ENCODE results near the gene ELANE. TPM values are rescaled to one million over a fixed set of nuclear protein-coding genes. Genes with fewer than 3 reads are reported as not detected.
"Not testable (repeated sequence)": the region's sequence is repeated elsewhere in the genome, so short reads cannot be mapped to it uniquely, and the experiment has no call there.

ELANE gene
- total and polyA plus RNA-seq, 10 donors: 2.8 to 137 (median 9.8) TPM

GRCh38 chr19:873561-874041, 21.5 kb downstream of the ELANE start:
- intact Hi-C loops (cut with DNase I; ENCODE audit: low total_unique reads): no loop called here
- H3K4me1 ChIP-seq: peaks cover 5 to 17% (median 10%) of the 10 kb centered on the region in 6 donors
- no peak overlapping the region for H3K4me3 ChIP-seq
- WGBS, 5 donors: 88 to 98% (median 93%) methylated on average over 12 to 22 of the region's 22 CpGs
- TF ChIP-seq CTCF (IDR thresholded peaks at IDR 0.05 in 8 of 11, conservative IDR thresholded peaks at IDR 0.05 in 3 of 11): no peak
- TF ChIP-seq POLR2AphosphoS5 (IDR thresholded peaks at IDR 0.05): no peak
- TF ChIP-seq POLR2A (IDR thresholded peaks at IDR 0.05): no peak
- H3K27ac ChIP-seq: peak overlapping the region in 2 of 8 donors; percentile 81 to 82
- H3K9me3 ChIP-seq: no peaks in the 10 kb centered on the region
- H3K36me3 ChIP-seq: peaks cover 0 to 81% (median 46%) of the 10 kb centered on the region in 6 donors
- no peaks in the 10 kb centered on the region for H3K27me3 ChIP-seq (replicated peaks in 1 of 7)
- no peak for DNase-seq

GRCh38 chr19:875265-875879, 23.3 kb downstream of the ELANE start:
- no peak for DNase-seq
- intact Hi-C loops (cut with DNase I; ENCODE audit: low total_unique reads): no loop called here
- 90 to 95% (median 93%) methylated on average over 24 to 28 of the region's 28 CpGs for WGBS, 5 donors
- Histone ChIP-seq H3K9me3 (no peaks in the 10 kb centered on the region), H3K36me3 (peaks cover 0 to 81% (median 41%) of the 10 kb centered on the region in 6 donors), H3K4me1 (peaks cover 5 to 17% (median 10%) of the 10 kb centered on the region in 6 donors), H3K27ac (no peak overlapping the region), H3K4me3 (no peak overlapping the region), H3K27me3 (replicated peaks in 1 of 7) (no peaks in the 10 kb centered on the region)
- TF ChIP-seq POLR2A (IDR thresholded peaks at IDR 0.05): no peak
- TF ChIP-seq CTCF (IDR thresholded peaks at IDR 0.05 in 8 of 11, conservative IDR thresholded peaks at IDR 0.05 in 3 of 11): no peak
- peak in 1 of 3 donors; percentile 14 for TF ChIP-seq POLR2AphosphoS5 (IDR thresholded peaks at IDR 0.05)

- peaks cover 0 to 81% (median 44%) of the 10 kb centered on the region in 6 donors for H3K36me3 ChIP-seq
- no peak overlapping the region for H3K4me3 ChIP-seq
- no peak for DNase-seq
- peaks cover 5 to 17% (median 10%) of the 10 kb centered on the region in 6 donors for H3K4me1 ChIP-seq
- H3K27ac ChIP-seq: no peak overlapping the region
- intact Hi-C loops (cut with DNase I; ENCODE audit: low total_unique reads): no loop called here
- TF ChIP-seq POLR2AphosphoS5 (IDR thresholded peaks at IDR 0.05) (no peak), POLR2A (IDR thresholded peaks at IDR 0.05) (no peak), CTCF (IDR thresholded peaks at IDR 0.05 in 8 of 11, conservative IDR thresholded peaks at IDR 0.05 in 3 of 11) (no peak)
- H3K9me3 ChIP-seq: no peaks in the 10 kb centered on the region
- 83 to 91% (median 89%) methylated on average over 17 to 18 of the region's 18 CpGs for WGBS, 5 donors
- no peaks in the 10 kb centered on the region for H3K27me3 ChIP-seq (replicated peaks in 1 of 7)
Measured at GRCh38 chr19:876089-876488, 24.0 kb downstream of the ELANE start.

GRCh38 chr19:876780-877314, 24.7 kb downstream of the ELANE start:
- peaks cover 4 to 16% (median 9%) of the 10 kb centered on the region in 6 donors for H3K4me1 ChIP-seq
- H3K27me3 ChIP-seq (replicated peaks in 1 of 7): no peaks in the 10 kb centered on the region
- WGBS, 5 donors: 80 to 92% (median 90%) methylated on average over 15 to 29 of the region's 29 CpGs
- intact Hi-C loops (cut with DNase I; ENCODE audit: low total_unique reads): no loop called here
- no peak for DNase-seq
- H3K27ac ChIP-seq: no peak overlapping the region
- no peak for TF ChIP-seq POLR2A (IDR thresholded peaks at IDR 0.05)
- TF ChIP-seq POLR2AphosphoS5 (IDR thresholded peaks at IDR 0.05): peak in 1 of 3 donors; percentile 44
- H3K9me3 ChIP-seq: no peaks in the 10 kb centered on the region
- H3K4me3 ChIP-seq: no peak overlapping the region
- H3K36me3 ChIP-seq: peaks cover 0 to 83% (median 48%) of the 10 kb centered on the region in 6 donors

- peaks cover 0 to 90% (median 60%) of the 10 kb centered on the region in 6 donors for H3K36me3 ChIP-seq
- H3K4me1 ChIP-seq; H3K4me3 ChIP-seq; H3K27ac ChIP-seq; DNase-seq; H3K27me3 ChIP-seq (replicated peaks in 1 of 7); H3K9me3 ChIP-seq; intact Hi-C loops (cut with DNase I; ENCODE audit: low total_unique reads): not testable (repeated sequence)
- WGBS, 5 donors: 88 to 94% (median 91%) methylated on average over 11 to 23 of the region's 23 CpGs
Measured at GRCh38 chr19:877992-878660, 26.0 kb downstream of the ELANE start.

GRCh38 chr19:878751-879561, 26.9 kb downstream of the ELANE start:
- H3K4me1 ChIP-seq; H3K9me3 ChIP-seq; H3K27me3 ChIP-seq (replicated peaks in 1 of 7); H3K27ac ChIP-seq; intact Hi-C loops (cut with DNase I; ENCODE audit: low total_unique reads); H3K4me3 ChIP-seq; DNase-seq: not testable (repeated sequence)
- 86 to 93% (median 91%) methylated on average over 16 to 24 of the region's 24 CpGs for WGBS, 5 donors
- H3K36me3 ChIP-seq: peaks cover 0 to 90% (median 62%) of the 10 kb centered on the region in 6 donors
